Hepatocyte (in vitro differentiated cells): ENCODE results near the gene IFNL4.

Source experiments
- CTCF ChIP-seq: fragments of 200-600 bp; sonication (generic); IDR thresholded peaks from 2 replicates; pipeline ENCODE4 v1.5.1; 2016; ENCODE audit warnings: antibody characterized with exemption, mild to moderate bottlenecking; ENCODE audit not compliant: poor library complexity
- EZH2 ChIP-seq: fragments of 200-600 bp; sonication (generic); IDR thresholded peaks from 2 replicates; pipeline ENCODE4 v1.6.1; 2016; ENCODE audit warnings: antibody characterized with exemption, mild to moderate bottlenecking, borderline replicate concordance

- TF ChIP-seq CTCF (no peak), EZH2 (no peak)
Observed at GRCh38 chr19:39237200-39238184, 11.2 kb downstream of the IFNL4 start.
